GM18508 (cell line): ENCODE data around the gene PRSS50.

ENCODE experiments used
- ATAC-seq: cut with Tn5 transposase; IDR thresholded peaks from one replicate; pipeline ENCODE4 v1.9.1; 2021; ENCODE audit warnings: moderate number of reproducible peaks; ENCODE audit not compliant: insufficient read depth, unreplicated experiment

Gene PRSS50

DNA sequence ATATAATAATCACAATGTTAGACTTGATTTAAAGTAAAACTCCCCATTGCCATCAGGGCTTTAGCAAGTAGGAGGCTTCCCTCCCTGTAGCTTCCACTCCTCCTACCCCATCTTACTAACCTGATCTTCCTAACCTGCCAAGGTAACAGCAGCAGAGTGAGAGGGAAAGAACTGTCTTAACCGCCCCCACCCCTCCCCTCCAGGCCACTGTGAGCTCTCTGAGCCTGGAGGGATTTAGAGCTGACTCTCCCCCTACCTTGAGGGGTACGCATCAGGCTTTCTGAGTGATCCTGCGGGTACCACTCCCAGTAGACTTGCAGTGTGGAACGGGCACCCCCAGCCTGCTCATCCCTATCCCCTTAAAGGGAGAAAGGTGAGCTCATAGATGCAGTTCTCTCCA is 11.4 kb upstream of the PRSS50 start:
- no peak for ATAC-seq

- ATAC-seq: no peak
These were observed 8.1 kb upstream of the PRSS50 start for GRCh38 chr3:46725621-46726314.

GRCh38 chr3:46724424-46724823 is 6.8 kb upstream of the PRSS50 start:
- no peak for ATAC-seq

GRCh38 chr3:46722443-46722842 is 4.8 kb upstream of the PRSS50 start:
- no peak for ATAC-seq

- ATAC-seq: no peak
These were observed 3.3 kb upstream of the PRSS50 start for GRCh38 chr3:46721009-46721408.

- ATAC-seq: no peak
These were observed 2.1 kb upstream of the PRSS50 start for GRCh38 chr3:46719735-46720271.

DNA sequence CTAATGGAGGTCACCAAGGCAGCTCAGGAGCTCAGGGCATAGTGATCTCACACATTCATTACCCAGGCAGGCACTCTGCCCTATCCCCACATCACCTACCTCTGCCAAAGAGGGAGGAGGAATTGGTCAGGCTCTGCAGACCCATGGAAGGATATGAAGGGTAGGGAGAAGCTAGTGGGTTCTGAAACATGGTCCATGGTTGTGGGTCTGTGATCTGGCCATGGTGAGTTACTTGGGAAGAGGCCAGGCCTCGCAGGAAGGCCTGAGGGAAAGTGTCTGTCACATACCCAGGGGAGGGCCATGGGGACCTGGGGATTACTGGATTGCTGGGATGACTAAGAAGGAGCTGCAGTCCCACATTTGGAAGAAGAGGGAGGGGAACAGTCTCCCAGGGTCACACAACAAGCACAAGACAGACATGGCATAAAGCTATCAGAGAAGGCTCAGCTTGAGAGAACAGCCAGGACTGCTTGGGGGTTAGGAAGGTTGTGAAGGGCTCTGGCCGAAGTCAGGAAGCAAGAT is 1.4 kb upstream of the PRSS50 start:
- ATAC-seq: no peak

DNA sequence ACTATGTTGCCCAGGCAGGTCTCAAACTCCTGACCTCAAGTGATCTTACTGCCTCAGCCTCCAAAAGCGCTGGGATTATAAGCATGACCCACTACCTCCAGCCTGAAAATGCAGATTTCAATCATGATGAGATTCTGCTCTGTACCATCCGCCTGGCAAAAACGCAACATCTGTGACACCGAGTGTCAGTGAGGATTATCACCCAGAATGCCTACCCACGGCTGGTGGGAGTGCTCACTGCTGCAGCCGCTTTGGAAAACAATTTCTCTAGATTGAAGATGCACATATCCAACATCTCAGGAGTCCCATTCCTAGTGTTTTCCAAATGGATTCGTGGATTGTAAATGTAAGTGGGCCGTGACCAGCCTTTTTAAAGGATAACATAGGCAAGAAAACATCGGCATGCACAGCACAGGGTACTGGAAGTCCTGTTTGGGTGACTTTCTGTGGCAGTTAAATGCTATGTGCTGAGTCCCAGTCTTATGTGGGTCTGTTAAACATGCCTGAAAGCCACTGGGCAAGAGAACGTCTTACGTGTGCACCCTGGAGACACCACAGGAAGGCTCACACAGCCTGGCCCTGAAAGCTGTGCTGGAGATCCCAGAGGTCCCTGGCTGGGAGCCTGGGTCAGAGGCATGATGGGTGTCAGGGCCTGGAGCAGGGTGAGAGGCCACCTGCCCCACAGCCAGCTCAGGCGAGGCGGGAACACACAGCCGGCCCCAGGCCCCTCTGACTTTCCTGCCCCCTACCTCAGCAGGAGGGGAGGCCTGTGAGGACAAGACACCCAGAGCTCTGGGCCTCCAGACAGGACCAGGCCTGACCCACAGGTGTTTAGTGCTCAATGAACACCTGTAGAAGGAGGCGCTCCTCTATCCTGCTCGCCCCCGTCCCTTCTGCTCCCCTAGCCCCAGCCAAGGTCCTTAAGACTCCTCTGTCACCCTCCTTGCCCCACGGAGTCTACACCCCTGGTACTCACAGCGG is 918 bp downstream of the PRSS50 start:
- no peak for ATAC-seq

GRCh38 chr3:46715507-46716175 is 2.0 kb downstream of the PRSS50 start:
- ATAC-seq: no peak

DNA sequence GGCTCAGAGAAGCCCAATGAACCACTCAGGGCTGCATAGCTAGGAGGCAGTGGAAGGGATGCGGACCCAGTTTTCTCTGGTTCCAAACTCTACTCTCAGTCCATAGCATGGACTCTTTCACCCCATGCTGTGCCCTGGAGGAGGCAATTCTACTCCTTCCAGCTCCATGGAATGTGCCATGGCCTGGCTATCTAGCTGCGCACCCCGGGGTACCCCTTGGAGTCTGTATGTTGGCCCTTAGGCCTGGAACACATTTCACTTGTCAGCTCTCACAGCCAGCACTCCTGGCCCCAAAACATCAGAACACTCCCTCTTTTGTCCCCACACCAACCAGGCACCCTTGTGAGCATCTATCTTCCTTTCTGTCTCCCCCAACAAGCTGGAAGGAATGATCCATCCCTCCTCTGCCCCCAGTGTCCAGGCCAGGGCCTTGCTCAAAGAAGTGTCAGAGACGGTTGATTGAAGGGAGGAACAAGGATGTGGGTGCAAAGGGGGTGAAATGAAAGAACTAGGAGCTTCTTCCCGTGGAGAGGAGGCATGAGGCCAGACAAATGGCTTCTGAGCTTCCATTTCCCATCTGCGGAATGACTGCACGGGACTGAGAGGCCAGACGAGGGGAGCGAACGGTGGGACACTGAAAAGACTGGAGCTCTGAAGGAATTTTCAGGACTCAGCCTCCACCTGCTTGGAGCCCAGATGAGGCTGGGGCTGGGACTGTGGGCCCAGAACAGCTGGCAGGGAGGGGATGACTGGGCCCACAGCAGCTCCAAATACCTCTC is 2.8 kb downstream of the PRSS50 start:
- no peak for ATAC-seq

GRCh38 chr3:46713898-46714552 is 3.6 kb downstream of the PRSS50 start:
- no peak for ATAC-seq

DNA sequence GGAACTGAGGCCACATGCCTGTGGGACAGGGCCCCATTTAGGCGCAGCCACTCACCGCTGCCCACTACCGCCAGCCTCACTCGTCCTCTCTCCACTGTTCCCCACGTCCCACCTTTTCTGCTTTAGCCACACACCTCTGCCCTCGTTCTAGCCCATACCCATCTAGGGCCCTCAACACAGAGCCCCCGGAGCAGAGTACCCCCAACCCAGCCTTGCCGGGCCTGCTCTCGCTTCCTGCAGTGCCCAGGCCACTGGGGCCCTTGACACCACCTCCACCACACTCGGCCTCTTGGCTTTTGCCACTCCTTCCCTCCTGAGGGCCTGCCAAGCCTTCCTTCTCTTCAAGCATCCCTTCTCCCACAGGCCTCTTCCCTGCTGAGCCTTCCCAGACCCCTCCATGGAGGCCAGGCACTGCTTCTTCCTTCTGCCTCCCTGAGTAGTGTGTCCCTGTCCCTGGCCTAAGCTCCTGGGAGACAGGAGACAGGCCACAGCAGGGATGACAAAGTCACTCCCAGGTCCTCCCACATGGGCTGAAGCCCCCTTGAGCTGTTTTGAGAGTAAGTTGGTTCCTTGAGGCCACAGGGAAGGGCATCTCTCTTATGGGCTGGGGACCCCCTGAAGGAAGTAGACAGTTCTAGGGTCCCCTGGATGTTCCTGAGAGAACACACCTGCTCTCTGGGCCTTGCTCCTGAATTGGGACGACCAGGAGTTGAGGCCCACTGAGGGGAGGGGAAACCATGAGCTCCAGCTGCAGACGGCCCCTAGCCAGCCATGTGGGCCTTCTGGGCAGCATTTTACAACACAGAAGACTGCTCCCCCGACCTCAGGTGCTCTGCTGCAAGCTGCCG is 4.4 kb downstream of the PRSS50 start:
- no peak for ATAC-seq

GRCh38 chr3:46712191-46713049 is 5.2 kb downstream of the PRSS50 start:
- no peak for ATAC-seq

DNA sequence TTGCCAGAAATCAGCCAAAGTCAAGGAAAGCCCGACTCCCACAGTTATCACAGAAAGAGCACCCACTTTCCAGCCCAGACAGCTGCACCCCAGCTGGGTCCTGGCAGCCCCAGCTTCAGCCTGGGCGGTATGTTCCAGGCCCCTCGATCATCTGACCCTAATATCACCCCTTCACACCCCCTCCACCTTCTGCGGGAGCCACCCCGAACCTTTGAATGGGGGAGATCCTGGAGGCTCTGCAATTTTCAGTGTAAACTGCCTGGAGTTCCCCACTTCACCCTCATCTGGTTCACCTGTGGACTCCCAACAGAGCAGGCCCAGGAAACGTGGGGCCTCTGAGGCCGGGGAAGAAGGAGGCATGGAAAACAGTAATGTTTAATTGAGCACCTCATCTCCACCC is 5.9 kb downstream of the PRSS50 start:
- no peak for ATAC-seq

- no peak for ATAC-seq
These were observed 6.4 kb downstream of the PRSS50 start for GRCh38 chr3:46711305-46711704.

DNA sequence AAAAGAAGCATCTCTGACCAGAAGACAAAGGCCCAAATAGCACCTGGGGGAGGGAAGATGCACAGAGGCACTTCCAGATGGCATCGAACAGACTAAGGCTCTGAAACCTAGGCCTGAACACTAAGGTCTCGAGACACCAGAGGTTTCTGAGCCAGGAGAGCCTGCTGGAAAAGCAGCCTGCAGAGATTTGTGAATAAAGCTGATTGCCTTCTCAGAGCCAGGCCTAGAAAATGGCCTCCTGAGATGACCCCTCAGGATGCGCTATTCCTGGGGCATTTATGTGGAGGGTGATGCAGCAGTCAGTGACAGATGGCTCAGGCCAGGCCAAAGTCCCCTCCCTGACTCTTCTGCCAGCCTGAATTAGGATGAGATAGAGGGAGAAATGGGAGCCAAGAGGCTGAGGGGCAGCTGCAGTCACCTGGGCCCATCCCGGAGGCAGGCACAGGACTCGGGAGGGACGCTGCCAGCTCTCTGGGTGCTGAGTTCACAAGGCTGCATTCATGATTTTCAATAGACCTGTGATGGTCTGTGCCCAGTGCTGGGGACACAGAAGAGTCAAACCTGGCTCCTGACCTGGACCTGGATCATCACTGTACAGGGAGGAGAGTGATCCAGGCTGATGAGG is 6.9 kb downstream of the PRSS50 start:
- no peak for ATAC-seq

DNA sequence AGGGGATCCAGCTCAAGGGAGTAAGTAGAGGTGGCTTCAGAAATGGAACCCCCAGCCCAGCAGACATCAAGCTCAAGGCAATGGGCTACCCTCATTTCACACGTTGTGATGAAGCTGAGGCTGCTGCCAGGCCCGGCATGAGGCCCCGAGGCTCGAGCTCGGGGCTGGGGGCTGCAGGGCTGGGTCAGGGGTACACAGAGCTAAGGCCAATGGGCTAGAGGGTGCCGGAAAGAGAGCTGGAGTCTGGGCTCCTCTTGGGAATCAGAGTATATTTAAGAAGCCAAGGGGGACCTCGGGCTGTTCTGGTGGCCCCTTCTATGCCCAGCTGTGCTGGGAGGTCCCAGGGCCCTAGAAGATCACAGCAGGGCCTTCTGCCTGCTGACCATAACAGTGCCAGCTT is 7.4 kb downstream of the PRSS50 start:
- no peak for ATAC-seq
